NB4 (cell line): Measurements from ENCODE around the gene MIS18BP1.
A peak's percentile ranks its signal among the peaks of the same experiment; 100 is the strongest.

Source experiments
- DNase-seq: peaks from one replicate; pipeline ENCODE4 v3.0.0; 2010; ENCODE audit warnings: low read depth
- H3K4me3 ChIP-seq: one replicate; pipeline ENCODE4 v1.5.1; 2011; ENCODE audit warnings: mild to moderate bottlenecking, low read depth, low read length, moderate library complexity
- CTCF ChIP-seq: IDR thresholded peaks from one replicate; pipeline ENCODE4 v1.5.1; 2012; ENCODE audit warnings: low read depth, low read length
- MAX ChIP-seq: IDR thresholded peaks from 2 replicates; pipeline ENCODE4 v1.6.1; 2011; ENCODE audit warnings: low read depth, low read length
- MYC ChIP-seq: IDR thresholded peaks from 2 replicates; pipeline ENCODE4 v1.6.1; 2011; ENCODE audit warnings: low read depth, low read length
- POLR2A ChIP-seq: IDR thresholded peaks from 2 replicates; pipeline ENCODE4 v1.6.1; 2011; ENCODE audit warnings: mild to moderate bottlenecking; ENCODE audit not compliant: insufficient read length; ENCODE audit errors: extremely low read depth

Gene MIS18BP1

GRCh38 chr14:45201905-45202304, 51.1 kb downstream of the MIS18BP1 start:
- TF ChIP-seq CTCF (peak; percentile 12), MAX (no peak), MYC (no peak)
- no peak overlapping the region for H3K4me3 ChIP-seq
- DNase-seq, result peak; percentile 42

- H3K4me3 ChIP-seq, result no peak overlapping the region
- TF ChIP-seq MAX, result no peak
- TF ChIP-seq MYC, result no peak
- no peak for TF ChIP-seq CTCF
- TF ChIP-seq POLR2A, result no peak
- DNase-seq, result no peak
Observed at GRCh38 chr14:45199230-45199629, 53.8 kb downstream of the MIS18BP1 start.

GRCh38 chr14:45198551-45198950, 54.5 kb downstream of the MIS18BP1 start:
- DNase-seq, result no peak
- TF ChIP-seq POLR2A, result no peak
- H3K4me3 ChIP-seq, result no peak overlapping the region

- TF ChIP-seq MYC, result no peak
- TF ChIP-seq POLR2A, result no peak
- no peak for DNase-seq
- no peak overlapping the region for H3K4me3 ChIP-seq
Observed at GRCh38 chr14:45194964-45195363, 58.0 kb downstream of the MIS18BP1 start.

- no peak for DNase-seq
- TF ChIP-seq POLR2A (no peak), MYC (no peak), CTCF (no peak), MAX (no peak)
- H3K4me3 ChIP-seq, result no peak overlapping the region
Observed at GRCh38 chr14:45185100-45185814, 67.7 kb downstream of the MIS18BP1 start.

GRCh38 chr14:45181806-45182205, 71.2 kb downstream of the MIS18BP1 start:
- no peak for TF ChIP-seq CTCF
- TF ChIP-seq MAX, result no peak
- TF ChIP-seq MYC, result no peak
- TF ChIP-seq POLR2A, result no peak
- no peak overlapping the region for H3K4me3 ChIP-seq

GRCh38 chr14:45181329-45181728, 71.7 kb downstream of the MIS18BP1 start:
- DNase-seq, result no peak
- TF ChIP-seq MYC (no peak), MAX (no peak), CTCF (no peak), POLR2A (no peak)
- H3K4me3 ChIP-seq, result no peak overlapping the region

More at GRCh38 chr14:45181806-45182205, 71.2 kb downstream of the MIS18BP1 start:
- no peak for DNase-seq
